ENCODE results near the gene ACIN1.
A peak's percentile ranks its signal among the peaks of the same experiment; 100 is the strongest.

ACIN1 gene

DNA sequence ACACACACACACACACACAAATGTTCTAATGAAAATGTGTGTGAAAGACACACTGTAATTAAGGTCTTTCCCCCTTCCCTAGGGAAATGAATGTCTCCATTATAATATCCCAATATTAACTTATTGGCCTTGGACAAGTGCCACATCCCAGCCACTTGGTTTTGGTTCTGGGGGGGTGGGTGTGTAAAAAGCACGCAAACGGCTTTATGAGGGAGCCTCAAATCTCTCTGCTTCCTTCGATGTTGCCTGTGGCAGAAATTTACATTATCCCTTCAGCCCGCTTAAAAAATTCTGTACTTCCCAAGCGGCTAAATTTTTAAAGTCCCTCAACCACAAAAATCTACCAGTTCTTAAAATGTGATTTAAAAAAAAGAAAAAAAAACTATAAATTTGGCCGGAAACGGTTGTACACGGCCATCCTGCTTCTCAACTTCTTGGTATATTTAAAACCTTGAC lies 85.4 kb downstream of the ACIN1 start:
- H2AFZ ChIP-seq (ENCODE audit: low read length, unreplicated experiment) = peak overlapping the region; percentile 86
- H3K27me3 ChIP-seq (ENCODE audit: insufficient read depth, low read length) = no peaks in the 10 kb centered on the region
- peaks cover 30% of the 10 kb centered on the region for H3K4me1 ChIP-seq (ENCODE audit: control insufficient read depth, insufficient read depth, low read length, unreplicated experiment)
- H3K36me3 ChIP-seq (ENCODE audit: insufficient read depth, low read length) = no peaks in the 10 kb centered on the region
- H3K4me3 ChIP-seq (ENCODE audit: low read depth, low read length) = peak overlapping the region; percentile 81
- H3K27ac ChIP-seq (ENCODE audit: low read depth, low read length) = peak overlapping the region; percentile 46
- peaks cover 3% of the 10 kb centered on the region for H3K79me2 ChIP-seq (ENCODE audit: control insufficient read depth, insufficient read depth, low read length, unreplicated experiment)

DNA sequence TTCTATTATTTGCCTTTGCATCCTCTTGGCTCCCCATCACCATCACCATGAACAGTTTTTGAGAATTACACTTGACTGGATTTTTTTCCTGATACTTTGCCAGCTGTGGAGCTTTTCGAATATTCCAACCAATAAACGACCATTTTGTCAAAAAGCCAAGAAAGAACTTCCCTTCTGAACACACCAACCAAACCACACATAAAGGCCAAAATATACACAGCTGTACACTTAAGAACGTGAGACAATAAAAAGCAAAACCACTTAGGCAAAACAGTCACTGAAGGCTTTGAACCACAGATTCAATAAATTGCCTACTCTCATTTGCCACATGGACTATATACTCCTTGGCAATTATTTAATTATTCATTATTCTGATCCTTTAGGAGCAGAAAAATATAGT lies 86.1 kb downstream of the ACIN1 start:
- no peak overlapping the region for H2AFZ ChIP-seq (ENCODE audit: low read length, unreplicated experiment)
- H3K27me3 ChIP-seq (ENCODE audit: insufficient read depth, low read length) = no peaks in the 10 kb centered on the region
- H3K36me3 ChIP-seq (ENCODE audit: insufficient read depth, low read length) = no peaks in the 10 kb centered on the region
- peaks cover 3% of the 10 kb centered on the region for H3K79me2 ChIP-seq (ENCODE audit: control insufficient read depth, insufficient read depth, low read length, unreplicated experiment)
- peaks cover 30% of the 10 kb centered on the region for H3K4me1 ChIP-seq (ENCODE audit: control insufficient read depth, insufficient read depth, low read length, unreplicated experiment)
- H3K27ac ChIP-seq (ENCODE audit: low read depth, low read length) = peak overlapping the region; percentile 19
- H3K4me3 ChIP-seq (ENCODE audit: low read depth, low read length) = peak overlapping the region; percentile 81

All from ACC112 (cell line).